Natural killer cell (primary cell): ENCODE results near the gene MYO15A. TPM values are rescaled to one million over a fixed set of nuclear protein-coding genes. Genes with fewer than 3 reads are reported as not detected.

ENCODE experiments used
- ATAC-seq, 3 donors: fragments of 150-1000 bp in 2 of 3; fragments of 200-7000 bp in 1 of 3; cut with Tn5 transposase; 1 replicate in 1 of 3; 2 replicates in 2 of 3; pipeline ENCODE4 v1.10.0; 2021; ENCODE audit warnings: mild to moderate bottlenecking in 2 of 3, moderate library complexity in 2 of 3
- DNase-seq, 2 donors: peaks; one replicate each; pipeline versions ENCODE4 v3.0.0 to v3.0.0-alpha.2; 2013 to 2021; ENCODE audit warnings: mixed read lengths in 1 of 2
- H3K27ac ChIP-seq: one replicate; pipeline ENCODE4 v1.5.1; 2013; ENCODE audit warnings: mild to moderate bottlenecking, low read length
- H3K27me3 ChIP-seq: one replicate; pipeline ENCODE4 v1.6.1; 2013; ENCODE audit warnings: low read length; ENCODE audit not compliant: control insufficient read depth, insufficient read depth
- H3K36me3 ChIP-seq: one replicate; pipeline ENCODE4 v1.6.1; 2013; ENCODE audit warnings: low read length; ENCODE audit not compliant: control insufficient read depth, insufficient read depth
- H3K4me1 ChIP-seq: one replicate; pipeline ENCODE4 v1.6.1; 2013; ENCODE audit warnings: low read length; ENCODE audit not compliant: control insufficient read depth, insufficient read depth
- H3K4me3 ChIP-seq: one replicate; pipeline ENCODE4 v1.5.1; 2013; ENCODE audit warnings: low read length
- H3K9me3 ChIP-seq: one replicate; pipeline ENCODE4 v1.6.1; 2013; ENCODE audit warnings: low read length; ENCODE audit not compliant: control insufficient read depth, insufficient read depth
- H3K27ac Mint-ChIP-seq, 2 donors: one replicate each; pipeline ENCODE4 v1.8.0; 2022; ENCODE audit warnings: mild to moderate bottlenecking in 2 of 2, mixed read lengths in 2 of 2, moderate library complexity in 1 of 2
- H3K27me3 Mint-ChIP-seq, 2 donors: one replicate each; pipeline ENCODE4 v1.8.0; 2022; ENCODE audit warnings: low read depth in 2 of 2, mixed read lengths in 2 of 2
- H3K36me3 Mint-ChIP-seq: one replicate; pipeline ENCODE4 v1.8.0; 2022; ENCODE audit warnings: mixed read lengths
- H3K4me1 Mint-ChIP-seq, 2 donors: one replicate each; pipeline ENCODE4 v1.8.0; 2022; ENCODE audit warnings: mixed read lengths in 2 of 2
- H3K4me3 Mint-ChIP-seq: one replicate; pipeline ENCODE4 v1.8.0; 2022; ENCODE audit warnings: mild to moderate bottlenecking, moderate library complexity, mixed read lengths
- H3K9me3 Mint-ChIP-seq, 2 donors: one replicate each; pipeline ENCODE4 v1.8.0; 2022; ENCODE audit warnings: mixed read lengths in 2 of 2
- CTCF ChIP-seq: fragments of 200-600 bp; IDR thresholded peaks from one replicate; pipeline ENCODE4 v1.8.0; 2022; ENCODE audit warnings: antibody characterized with exemption
- WGBS: methylation state at CpG from one replicate; pipeline ENCODE4 v1.1.7; 2013; ENCODE audit warnings: missing lambda C conversion rate; ENCODE audit not compliant: insufficient coverage; 5-methylcytosine and 5-hydroxymethylcytosine counted together
- intact Hi-C: fragments of 100-400 bp; cut with micrococcal nuclease; formaldehyde crosslinking; loops from one replicate; pipeline ENCODE4 v1.14.2; 2022
- total RNA-seq, 4 donors: library from RNA; stranded (reverse); fragments of 120-200 nt in 1 of 4; gene quantifications; one replicate each; pipeline versions ENCODE4 v1.2.3 to v1.2.4, GENCODE V29; 2013 to 2022

Gene MYO15A
- 1 to 10 TPM; 1.6 to 2.0 (median 1.8) TPM for total RNA-seq
- 0.34 TPM for total RNA-seq (2013)

- Mint-ChIP-seq H3K9me3 (no peaks in the 10 kb centered on the region), H3K4me1 (no peaks in the 10 kb centered on the region), H3K36me3 (no peaks in the 10 kb centered on the region), H3K4me3 (no peak within 1 kb of the TSS), H3K27me3 (no peaks in the 10 kb centered on the region), H3K27ac (peak within 1 kb of the TSS in 1 of 2 donors; percentile 20)
- peaks cover 10% of the 10 kb centered on the region for H3K36me3 ChIP-seq
- DNase-seq (no peak), ATAC-seq (no peak)
- no peak within 1 kb of the TSS for H3K4me3 ChIP-seq
- H3K4me1 ChIP-seq: no peaks in the 10 kb centered on the region
- no peak for TF ChIP-seq CTCF
- H3K27ac ChIP-seq: no peak within 1 kb of the TSS
- intact Hi-C loops: no loop called here
- 94% methylated on average over 17 of the region's 17 CpGs for WGBS
- H3K9me3 ChIP-seq: no peaks in the 10 kb centered on the region
- H3K27me3 ChIP-seq: no peaks in the 10 kb centered on the region
These were observed at the start of gene MYO15A for GRCh38 chr17:18108401-18109312. Gene MYO15A (plus strand): TSS chr17:18108756. CDS start chr17:18118801, 10,045 bp downstream.

GRCh38 chr17:18059283-18059682, 49.3 kb upstream of the MYO15A start:
- no peaks in the 10 kb centered on the region for H3K4me1 Mint-ChIP-seq
- H3K36me3 Mint-ChIP-seq: peaks cover 15% of the 10 kb centered on the region
- no peaks in the 10 kb centered on the region for H3K4me1 ChIP-seq
- H3K27ac Mint-ChIP-seq: no peak overlapping the region
- peaks cover 33% of the 10 kb centered on the region for H3K36me3 ChIP-seq
- no peaks in the 10 kb centered on the region for H3K27me3 Mint-ChIP-seq
- no peaks in the 10 kb centered on the region for H3K9me3 Mint-ChIP-seq
- 61% methylated on average over 5 of the region's 5 CpGs for WGBS
- intact Hi-C loops: no loop called here
- H3K9me3 ChIP-seq: no peaks in the 10 kb centered on the region
- ATAC-seq (no peak), DNase-seq (no peak)
- no peaks in the 10 kb centered on the region for H3K27me3 ChIP-seq
- H3K4me3 Mint-ChIP-seq: no peak overlapping the region
- H3K4me3 ChIP-seq: no peak overlapping the region
- H3K27ac ChIP-seq: no peak overlapping the region
- TF ChIP-seq CTCF: no peak

GRCh38 chr17:18064053-18064452, 44.5 kb upstream of the MYO15A start:
- intact Hi-C loops: no loop called here
- no peaks in the 10 kb centered on the region for H3K9me3 Mint-ChIP-seq
- H3K36me3 ChIP-seq: peaks cover 22% of the 10 kb centered on the region

More at GRCh38 chr17:18064053-18064452, 44.5 kb upstream of the MYO15A start:
- H3K36me3 Mint-ChIP-seq: peaks cover 10% of the 10 kb centered on the region
- 90% methylated on average over 1 of the region's 2 CpGs for WGBS
- no peak overlapping the region for H3K27ac Mint-ChIP-seq
- no peak for TF ChIP-seq CTCF
- H3K9me3 ChIP-seq: no peaks in the 10 kb centered on the region
- H3K4me1 Mint-ChIP-seq: no peaks in the 10 kb centered on the region
- H3K27me3 Mint-ChIP-seq: no peaks in the 10 kb centered on the region
- no peak overlapping the region for H3K27ac ChIP-seq
- no peak overlapping the region for H3K4me3 ChIP-seq
- DNase-seq: no peak
- no peak for ATAC-seq
- no peaks in the 10 kb centered on the region for H3K27me3 ChIP-seq
- no peak overlapping the region for H3K4me3 Mint-ChIP-seq
- H3K4me1 ChIP-seq: no peaks in the 10 kb centered on the region
